HEK293 (cell line): ENCODE results near the gene DNM1L.
A peak's percentile ranks its signal among the peaks of the same experiment; 100 is the strongest.

Source experiments
- CTCF ChIA-PET: fragments of 350-600 bp; formaldehyde crosslinking; extraction: SDS; loops from one replicate; lab custom pipeline; 2021; ENCODE audit warnings: antibody characterized with exemption; lab: Yijun Ruan, JAX
- POLR2A ChIA-PET: fragments of 300-600 bp; formaldehyde crosslinking; extraction: SDS; loops from one replicate; lab custom pipeline; 2020; ENCODE audit warnings: antibody characterized with exemption, inconsistent platforms; lab: Yijun Ruan, JAX
- H3K27ac ChIP-seq: fragments of 200-500 bp; sonication (Bioruptor generic); 2 replicates; pipeline ENCODE4 v1.5.1; 2014; ENCODE audit warnings: low read depth, low read length, control low read depth, inconsistent platforms; ENCODE audit errors: extremely low read depth
- H3K36me3 ChIP-seq, 2 experiments: fragments of 200-500 bp in 1 of 2; sonication (Bioruptor generic) in 1 of 2; 1 replicate in 1 of 2; 2 replicates in 1 of 2; pipeline ENCODE4 v1.5.1; 2014 to 2017; ENCODE audit warnings: inconsistent platforms in 2 of 2, low read length in 2 of 2; ENCODE audit not compliant: control insufficient read depth in 2 of 2, insufficient read depth in 1 of 2
- H3K4me1 ChIP-seq: fragments of 200-500 bp; sonication (Bioruptor generic); 2 replicates; pipeline ENCODE4 v1.5.1; 2014; ENCODE audit warnings: mild to moderate bottlenecking, low read length, inconsistent platforms; ENCODE audit not compliant: control insufficient read depth, insufficient read depth
- H3K4me3 ChIP-seq: 2 replicates; pipeline ENCODE4 v1.5.1; 2011; ENCODE audit warnings: low read depth, mild to moderate bottlenecking, control low read depth, low read length, moderate library complexity
- H3K9me3 ChIP-seq: fragments of 200-500 bp; sonication (Bioruptor generic); 2 replicates; pipeline ENCODE4 v1.5.1; 2014; ENCODE audit warnings: low read depth, low read length, inconsistent platforms; ENCODE audit not compliant: control insufficient read depth, insufficient read depth
- EGR2 ChIP-seq: fragments of 450-650 bp; formaldehyde crosslinking; IDR thresholded peaks from 2 replicates; pipeline ENCODE4 v1.5.1; 2016; ENCODE audit warnings: low read depth, missing biosample characterization, missing genetic modification characterization
- HOXD13 ChIP-seq: sonication (generic); formaldehyde crosslinking; IDR thresholded peaks from 2 replicates; pipeline ENCODE4 v1.8.0; 2022; ENCODE audit warnings: missing genetic modification reagents, borderline replicate concordance
- KLF1 ChIP-seq: fragments of 450-650 bp; formaldehyde crosslinking; IDR thresholded peaks from 2 replicates; pipeline ENCODE4 v1.5.1; 2016; ENCODE audit warnings: missing biosample characterization, missing genetic modification characterization
- KLF9 ChIP-seq: fragments of 450-650 bp; formaldehyde crosslinking; IDR thresholded peaks from 2 replicates; pipeline ENCODE4 v1.5.1; 2016; ENCODE audit warnings: missing biosample characterization, missing genetic modification characterization, low read depth
- OSR2 ChIP-seq: fragments of 450-650 bp; formaldehyde crosslinking; IDR thresholded peaks from 2 replicates; pipeline ENCODE4 v1.5.1; 2016; ENCODE audit warnings: missing biosample characterization, missing genetic modification characterization
- ZBTB48 ChIP-seq: fragments of 450-650 bp; formaldehyde crosslinking; IDR thresholded peaks from 2 replicates; pipeline ENCODE4 v1.5.1; 2016; ENCODE audit warnings: missing biosample characterization, missing genetic modification characterization
- ZFP3 ChIP-seq: fragments of 450-650 bp; formaldehyde crosslinking; IDR thresholded peaks from 2 replicates; pipeline ENCODE4 v1.5.1; 2016; ENCODE audit warnings: low read depth, missing biosample characterization, missing genetic modification characterization
- ZNF121 ChIP-seq: fragments of 450-650 bp; formaldehyde crosslinking; IDR thresholded peaks from 2 replicates; pipeline ENCODE4 v1.5.1; 2016; ENCODE audit warnings: missing biosample characterization, missing genetic modification characterization
- ZNF146 ChIP-seq: fragments of 450-650 bp; formaldehyde crosslinking; IDR thresholded peaks from 2 replicates; pipeline ENCODE4 v1.5.1; 2016; ENCODE audit warnings: missing biosample characterization, missing genetic modification characterization
- ZNF148 ChIP-seq: fragments of 450-650 bp; formaldehyde crosslinking; IDR thresholded peaks from 2 replicates; pipeline ENCODE4 v1.5.0; 2017; ENCODE audit warnings: missing biosample characterization, missing genetic modification characterization, borderline replicate concordance
- ZNF16 ChIP-seq: fragments of 450-650 bp; formaldehyde crosslinking; IDR thresholded peaks from 2 replicates; pipeline ENCODE4 v1.5.1; 2016; ENCODE audit warnings: low read depth, missing biosample characterization, missing genetic modification characterization
- ZNF2 ChIP-seq: fragments of 450-650 bp; formaldehyde crosslinking; IDR thresholded peaks from 2 replicates; pipeline ENCODE4 v1.5.1; 2016; ENCODE audit warnings: missing biosample characterization, missing genetic modification characterization
- ZNF202 ChIP-seq: fragments of 450-650 bp; formaldehyde crosslinking; IDR thresholded peaks from 2 replicates; pipeline ENCODE4 v1.5.1; 2016; ENCODE audit warnings: missing biosample characterization, missing genetic modification characterization, borderline replicate concordance
- ZNF239 ChIP-seq: fragments of 450-650 bp; formaldehyde crosslinking; IDR thresholded peaks from 2 replicates; pipeline ENCODE4 v1.5.1; 2016; ENCODE audit warnings: missing biosample characterization, missing genetic modification characterization
- ZNF366 ChIP-seq: fragments of 450-650 bp; formaldehyde crosslinking; conservative IDR thresholded peaks from 2 replicates; pipeline ENCODE4 v1.5.1; 2016; ENCODE audit warnings: missing biosample characterization, missing genetic modification characterization
- ZNF37A ChIP-seq: fragments of 450-650 bp; IDR thresholded peaks from 2 replicates; pipeline ENCODE4 v1.5.1; 2018; ENCODE audit warnings: missing biosample characterization, missing genetic modification characterization
- ZNF394 ChIP-seq: fragments of 450-650 bp; formaldehyde crosslinking; IDR thresholded peaks from 2 replicates; pipeline ENCODE4 v1.5.1; 2016; ENCODE audit warnings: missing biosample characterization, missing genetic modification characterization, mild to moderate bottlenecking, moderate library complexity, borderline replicate concordance
- ZNF449 ChIP-seq: fragments of 450-650 bp; formaldehyde crosslinking; IDR thresholded peaks from 2 replicates; pipeline ENCODE4 v1.5.1; 2017; ENCODE audit warnings: missing biosample characterization, mild to moderate bottlenecking, missing genetic modification characterization, moderate library complexity
- ZNF510 ChIP-seq: fragments of 450-650 bp; formaldehyde crosslinking; IDR thresholded peaks from 2 replicates; pipeline ENCODE4 v1.5.1; 2018; ENCODE audit warnings: mild to moderate bottlenecking, missing genetic modification characterization, missing biosample characterization; ENCODE audit not compliant: insufficient replicate concordance
- ZNF548 ChIP-seq: fragments of 450-650 bp; formaldehyde crosslinking; IDR thresholded peaks from 2 replicates; pipeline ENCODE4 v1.5.1; 2016; ENCODE audit warnings: missing biosample characterization, missing genetic modification characterization
- ZNF596 ChIP-seq: fragments of 450-650 bp; IDR thresholded peaks from 2 replicates; pipeline ENCODE4 v1.5.0; 2018; ENCODE audit warnings: missing biosample characterization, mild to moderate bottlenecking, missing genetic modification characterization, moderate library complexity
- ZNF76 ChIP-seq: fragments of 450-650 bp; formaldehyde crosslinking; IDR thresholded peaks from 2 replicates; pipeline ENCODE4; 2016; ENCODE audit warnings: low read depth, missing biosample characterization, missing genetic modification characterization, borderline replicate concordance
- ZNF776 ChIP-seq: fragments of 450-650 bp; formaldehyde crosslinking; IDR thresholded peaks from 2 replicates; pipeline ENCODE4 v1.5.0; 2017; ENCODE audit warnings: missing biosample characterization, missing genetic modification characterization, borderline replicate concordance
- ZNF791 ChIP-seq: fragments of 450-650 bp; formaldehyde crosslinking; IDR thresholded peaks from 2 replicates; pipeline ENCODE4 v1.5.1; 2016; ENCODE audit warnings: missing biosample characterization, missing genetic modification characterization
- ZNF830 ChIP-seq: fragments of 450-650 bp; IDR thresholded peaks from 2 replicates; pipeline ENCODE4 v1.5.0; 2018; ENCODE audit warnings: missing biosample characterization, missing genetic modification characterization, low read depth, mild to moderate bottlenecking, moderate library complexity
- TF ChIP-seq, protein P1 (sequence below): fragments of 450-650 bp; formaldehyde crosslinking; IDR thresholded peaks from 2 replicates; pipeline ENCODE4 v1.5.1; 2016; ENCODE audit warnings: missing biosample characterization, missing genetic modification characterization
- TF ChIP-seq, protein P2 (sequence below): fragments of 450-650 bp; formaldehyde crosslinking; conservative IDR thresholded peaks from 2 replicates; pipeline ENCODE4 v1.5.1; 2016; ENCODE audit warnings: low read depth, missing biosample characterization, missing genetic modification characterization

The DNM1L gene

GRCh38 chr12:32755654-32756475, 76.8 kb downstream of the DNM1L start, which contains the start of gene YARS2:
YARS2 (minus strand) TSS chr12:32755897; CDS start chr12:32755874, 23 bp downstream.
- H3K4me1 ChIP-seq: peaks cover 2% of the 10 kb centered on the region; the same call in 1 of the 2 replicates
- CTCF ChIA-PET: interaction anchor here (0.5 to 4.2 kb wide), 74 partner anchors 8 to 1718 kb away, joined by 3 to 66 read pairs (median 4); partner anchors contain the start of gene ALG10
- H3K9me3 ChIP-seq: no peaks in the 10 kb centered on the region
- peak within 1 kb of the TSS; percentile 50 for H3K27ac ChIP-seq
- H3K36me3 ChIP-seq: peaks cover 17 to 34% of the 10 kb centered on the region in 2 experiments
- POLR2A ChIA-PET: interaction anchor here (0.7 to 2.6 kb wide), 17 partner anchors 12 to 1280 kb away, joined by 3 to 19 read pairs (median 4); partner anchors contain the start of genes ALG10, DNM1L and PKP2
- H3K4me3 ChIP-seq: peak within 1 kb of the TSS; percentile 95
- TF ChIP-seq ZNF596 (tag by site-specific recombination) (no peak), KLF1 (tag by site-specific recombination) (no peak), ZNF146 (tag by site-specific recombination) (no peak), ZNF16 (tag by site-specific recombination) (no peak), ZNF510 (tag by site-specific recombination) (no peak), ZNF37A (tag by site-specific recombination) (no peak), ZNF791 (tag by site-specific recombination) (no peak), ZNF548 (no peak), EGR2 (tag by site-specific recombination) (peak; percentile 41; the same call in 1 of the 2 replicates), ZNF76 (tag by site-specific recombination) (peak; percentile 95), ZNF394 (tag by site-specific recombination) (0 out of 2 replicates have a peak, but pooled peaks have one; percentile 20), HOXD13 (CRISPR knock-in tag) (no peak), ZNF2 (tag by site-specific recombination) (no peak; the same call in 1 of the 2 replicates), ZNF202 (tag by site-specific recombination) (no peak), KLF9 (tag by site-specific recombination) (peak; percentile 95), OSR2 (tag by site-specific recombination) (no peak), ZNF121 (tag by site-specific recombination) (no peak), ZNF239 (tag by site-specific recombination) (no peak), ZBTB48 (peak; percentile 80), ZNF449 (tag by site-specific recombination) (no peak), ZNF830 (tag by site-specific recombination) (no peak), ZNF148 (tag by site-specific recombination) (no peak), ZNF776 (tag by site-specific recombination) (no peak), ZNF366 (tag by site-specific recombination) (no peak), ZFP3 (tag by site-specific recombination) (no peak)
- TF ChIP-seq, protein P1, sequence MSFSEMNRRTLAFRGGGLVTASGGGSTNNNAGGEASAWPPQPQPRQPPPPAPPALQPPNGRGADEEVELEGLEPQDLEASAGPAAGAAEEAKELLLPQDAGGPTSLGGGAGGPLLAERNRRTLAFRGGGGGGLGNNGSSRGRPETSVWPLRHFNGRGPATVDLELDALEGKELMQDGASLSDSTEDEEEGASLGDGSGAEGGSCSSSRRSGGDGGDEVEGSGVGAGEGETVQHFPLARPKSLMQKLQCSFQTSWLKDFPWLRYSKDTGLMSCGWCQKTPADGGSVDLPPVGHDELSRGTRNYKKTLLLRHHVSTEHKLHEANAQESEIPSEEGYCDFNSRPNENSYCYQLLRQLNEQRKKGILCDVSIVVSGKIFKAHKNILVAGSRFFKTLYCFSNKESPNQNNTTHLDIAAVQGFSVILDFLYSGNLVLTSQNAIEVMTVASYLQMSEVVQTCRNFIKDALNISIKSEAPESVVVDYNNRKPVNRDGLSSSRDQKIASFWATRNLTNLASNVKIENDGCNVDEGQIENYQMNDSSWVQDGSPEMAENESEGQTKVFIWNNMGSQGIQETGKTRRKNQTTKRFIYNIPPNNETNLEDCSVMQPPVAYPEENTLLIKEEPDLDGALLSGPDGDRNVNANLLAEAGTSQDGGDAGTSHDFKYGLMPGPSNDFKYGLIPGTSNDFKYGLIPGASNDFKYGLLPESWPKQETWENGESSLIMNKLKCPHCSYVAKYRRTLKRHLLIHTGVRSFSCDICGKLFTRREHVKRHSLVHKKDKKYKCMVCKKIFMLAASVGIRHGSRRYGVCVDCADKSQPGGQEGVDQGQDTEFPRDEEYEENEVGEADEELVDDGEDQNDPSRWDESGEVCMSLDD: peak; percentile 5; the same call in 1 of the 2 replicates
- TF ChIP-seq, protein P2, sequence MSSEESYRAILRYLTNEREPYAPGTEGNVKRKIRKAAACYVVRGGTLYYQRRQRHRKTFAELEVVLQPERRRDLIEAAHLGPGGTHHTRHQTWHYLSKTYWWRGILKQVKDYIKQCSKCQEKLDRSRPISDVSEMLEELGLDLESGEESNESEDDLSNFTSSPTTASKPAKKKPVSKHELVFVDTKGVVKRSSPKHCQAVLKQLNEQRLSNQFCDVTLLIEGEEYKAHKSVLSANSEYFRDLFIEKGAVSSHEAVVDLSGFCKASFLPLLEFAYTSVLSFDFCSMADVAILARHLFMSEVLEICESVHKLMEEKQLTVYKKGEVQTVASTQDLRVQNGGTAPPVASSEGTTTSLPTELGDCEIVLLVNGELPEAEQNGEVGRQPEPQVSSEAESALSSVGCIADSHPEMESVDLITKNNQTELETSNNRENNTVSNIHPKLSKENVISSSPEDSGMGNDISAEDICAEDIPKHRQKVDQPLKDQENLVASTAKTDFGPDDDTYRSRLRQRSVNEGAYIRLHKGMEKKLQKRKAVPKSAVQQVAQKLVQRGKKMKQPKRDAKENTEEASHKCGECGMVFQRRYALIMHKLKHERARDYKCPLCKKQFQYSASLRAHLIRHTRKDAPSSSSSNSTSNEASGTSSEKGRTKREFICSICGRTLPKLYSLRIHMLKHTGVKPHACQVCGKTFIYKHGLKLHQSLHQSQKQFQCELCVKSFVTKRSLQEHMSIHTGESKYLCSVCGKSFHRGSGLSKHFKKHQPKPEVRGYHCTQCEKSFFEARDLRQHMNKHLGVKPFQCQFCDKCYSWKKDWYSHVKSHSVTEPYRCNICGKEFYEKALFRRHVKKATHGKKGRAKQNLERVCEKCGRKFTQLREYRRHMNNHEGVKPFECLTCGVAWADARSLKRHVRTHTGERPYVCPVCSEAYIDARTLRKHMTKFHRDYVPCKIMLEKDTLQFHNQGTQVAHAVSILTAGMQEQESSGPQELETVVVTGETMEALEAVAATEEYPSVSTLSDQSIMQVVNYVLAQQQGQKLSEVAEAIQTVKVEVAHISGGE (tag by site-specific recombination): no peak
